AG04449 (cell line): ENCODE data around the gene PKLR.

Experiments
- CTCF ChIA-PET: fragments of 350-600 bp; formaldehyde crosslinking; extraction: SDS; loops from one replicate; lab custom pipeline; 2021; ENCODE audit warnings: antibody characterized with exemption; lab: Yijun Ruan, JAX
- POLR2A ChIA-PET: fragments of 400-600, 350-600 bp; formaldehyde crosslinking; extraction: SDS; loops from one replicate; lab custom pipeline; 2020; ENCODE audit warnings: antibody characterized with exemption, inconsistent platforms; lab: Yijun Ruan, JAX
- DNase-seq: peaks from one replicate; pipeline ENCODE4 v3.0.0-alpha.2; 2010; ENCODE audit warnings: low read depth, low spot score
- H3K4me3 ChIP-seq: 2 replicates; pipeline ENCODE4 v1.5.1; 2011; ENCODE audit warnings: low read depth, mild to moderate bottlenecking, control low read depth, low read length
- TF ChIP-seq, protein P1 (sequence below): IDR thresholded peaks from one replicate; pipeline ENCODE4 v1.5.1; 2011; ENCODE audit warnings: mild to moderate bottlenecking, moderate library complexity, low read length, control low read depth, inconsistent platforms; ENCODE audit not compliant: insufficient read depth; ENCODE audit errors: missing control alignments

The PKLR gene

DNA sequence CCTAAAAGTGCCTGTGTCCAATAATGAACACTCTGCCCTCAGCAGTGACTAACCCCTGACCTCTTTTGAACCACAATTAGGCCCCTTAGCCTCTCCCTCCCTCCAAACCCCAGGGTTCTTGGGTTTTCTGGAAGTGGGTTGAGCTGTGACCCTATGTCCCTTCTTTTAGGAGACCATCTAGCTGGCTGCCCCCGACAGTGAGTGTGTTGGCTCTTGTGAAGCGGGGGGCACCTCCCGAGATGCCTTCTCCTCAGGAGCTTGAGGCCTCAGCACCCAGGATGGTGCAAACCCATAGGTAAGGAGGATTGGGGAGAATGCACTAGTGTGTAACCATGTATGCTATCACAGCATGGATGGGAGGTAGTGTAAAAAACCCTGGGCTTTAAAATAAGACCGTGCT lies 26.7 kb upstream of the PKLR start:
- POLR2A ChIA-PET = no interaction called here
- TF ChIP-seq, protein P1, sequence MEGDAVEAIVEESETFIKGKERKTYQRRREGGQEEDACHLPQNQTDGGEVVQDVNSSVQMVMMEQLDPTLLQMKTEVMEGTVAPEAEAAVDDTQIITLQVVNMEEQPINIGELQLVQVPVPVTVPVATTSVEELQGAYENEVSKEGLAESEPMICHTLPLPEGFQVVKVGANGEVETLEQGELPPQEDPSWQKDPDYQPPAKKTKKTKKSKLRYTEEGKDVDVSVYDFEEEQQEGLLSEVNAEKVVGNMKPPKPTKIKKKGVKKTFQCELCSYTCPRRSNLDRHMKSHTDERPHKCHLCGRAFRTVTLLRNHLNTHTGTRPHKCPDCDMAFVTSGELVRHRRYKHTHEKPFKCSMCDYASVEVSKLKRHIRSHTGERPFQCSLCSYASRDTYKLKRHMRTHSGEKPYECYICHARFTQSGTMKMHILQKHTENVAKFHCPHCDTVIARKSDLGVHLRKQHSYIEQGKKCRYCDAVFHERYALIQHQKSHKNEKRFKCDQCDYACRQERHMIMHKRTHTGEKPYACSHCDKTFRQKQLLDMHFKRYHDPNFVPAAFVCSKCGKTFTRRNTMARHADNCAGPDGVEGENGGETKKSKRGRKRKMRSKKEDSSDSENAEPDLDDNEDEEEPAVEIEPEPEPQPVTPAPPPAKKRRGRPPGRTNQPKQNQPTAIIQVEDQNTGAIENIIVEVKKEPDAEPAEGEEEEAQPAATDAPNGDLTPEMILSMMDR = no peak
- no peak overlapping the region for H3K4me3 ChIP-seq
- CTCF ChIA-PET = interaction anchor here (1.1 to 13.1 kb wide), 3 partner anchors 76 to 203 kb away, joined by 4 to 253 read pairs (median 4); partner anchors contain the start of gene ENTREP3
- DNase-seq = no peak

DNA sequence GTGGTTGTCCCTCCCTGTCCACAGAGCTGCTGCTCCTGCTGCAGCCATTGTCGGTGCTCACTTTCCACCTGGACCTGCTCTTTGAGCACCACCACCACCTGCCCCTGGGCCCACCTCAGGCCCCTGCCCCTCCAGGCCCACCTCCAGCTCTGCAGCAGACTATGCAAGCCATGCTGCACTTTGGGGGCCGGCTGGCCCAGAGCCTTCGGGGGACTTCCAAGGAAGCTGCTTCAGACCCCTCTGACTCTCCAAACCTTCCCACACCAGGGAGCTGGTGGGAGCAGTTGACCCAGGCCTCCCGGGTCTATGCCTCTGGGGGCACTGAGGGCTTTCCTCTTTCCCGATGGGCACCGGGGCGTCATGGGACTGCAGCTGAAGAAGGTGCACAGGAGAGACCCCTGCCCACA lies 25.4 kb upstream of the PKLR start:
- ChIA-PET POLR2A (no interaction called here), CTCF (interaction anchor here (1.0 to 13.1 kb wide), 3 partner anchors 9 to 74 kb away, joined by 3 to 253 read pairs (median 3); partner anchors contain the start of gene ENTREP3)
- TF ChIP-seq, protein P1 = no peak
- H3K4me3 ChIP-seq = no peak overlapping the region
- no peak for DNase-seq

DNA sequence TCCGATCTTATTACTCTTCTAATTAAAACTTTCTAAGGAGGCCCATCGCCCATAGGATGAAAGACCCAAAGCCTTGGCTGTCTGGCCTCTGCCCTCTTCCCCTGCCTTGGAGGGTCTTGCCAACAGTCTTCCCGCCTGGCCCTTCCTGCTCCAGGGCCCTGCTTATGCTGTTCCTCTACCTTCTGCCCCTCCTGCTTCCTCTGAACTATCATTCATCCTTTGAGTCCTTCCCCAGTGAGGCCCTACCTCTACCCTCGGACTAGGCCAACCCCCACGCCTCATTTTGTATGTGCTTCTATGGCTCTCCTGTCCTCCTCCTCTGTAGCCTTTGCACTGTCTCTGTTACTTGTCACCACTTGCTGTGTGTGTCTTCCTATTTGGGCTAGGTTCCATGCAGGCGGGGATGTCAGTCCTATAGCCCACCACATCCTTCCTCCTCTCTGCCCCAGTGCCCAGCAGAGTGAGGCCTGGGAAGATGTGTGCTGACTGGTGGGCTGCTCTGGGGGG lies 24.8 kb upstream of the PKLR start:
- ChIA-PET CTCF (interaction anchor here (0.6 to 13.1 kb wide), 5 partner anchors 18 to 118 kb away, joined by 3 to 253 read pairs (median 3); partner anchors contain the start of genes ENTREP3 and MTX1), POLR2A (no interaction called here)
- no peak for DNase-seq
- TF ChIP-seq, protein P1 = no peak
- H3K4me3 ChIP-seq = no peak overlapping the region; the same call in 1 of the 2 replicates

- TF ChIP-seq, protein P1 = no peak
- no peak for DNase-seq
- POLR2A ChIA-PET = no interaction called here
- CTCF ChIA-PET = interaction anchor here (0.6 to 13.1 kb wide), 5 partner anchors 9 to 117 kb away, joined by 3 to 253 read pairs (median 3); partner anchors contain the start of genes ENTREP3 and MTX1
- H3K4me3 ChIP-seq = peak overlapping the region; percentile 84
These were observed 24.3 kb upstream of the PKLR start for GRCh38 chr1:155325603-155325893.

DNA sequence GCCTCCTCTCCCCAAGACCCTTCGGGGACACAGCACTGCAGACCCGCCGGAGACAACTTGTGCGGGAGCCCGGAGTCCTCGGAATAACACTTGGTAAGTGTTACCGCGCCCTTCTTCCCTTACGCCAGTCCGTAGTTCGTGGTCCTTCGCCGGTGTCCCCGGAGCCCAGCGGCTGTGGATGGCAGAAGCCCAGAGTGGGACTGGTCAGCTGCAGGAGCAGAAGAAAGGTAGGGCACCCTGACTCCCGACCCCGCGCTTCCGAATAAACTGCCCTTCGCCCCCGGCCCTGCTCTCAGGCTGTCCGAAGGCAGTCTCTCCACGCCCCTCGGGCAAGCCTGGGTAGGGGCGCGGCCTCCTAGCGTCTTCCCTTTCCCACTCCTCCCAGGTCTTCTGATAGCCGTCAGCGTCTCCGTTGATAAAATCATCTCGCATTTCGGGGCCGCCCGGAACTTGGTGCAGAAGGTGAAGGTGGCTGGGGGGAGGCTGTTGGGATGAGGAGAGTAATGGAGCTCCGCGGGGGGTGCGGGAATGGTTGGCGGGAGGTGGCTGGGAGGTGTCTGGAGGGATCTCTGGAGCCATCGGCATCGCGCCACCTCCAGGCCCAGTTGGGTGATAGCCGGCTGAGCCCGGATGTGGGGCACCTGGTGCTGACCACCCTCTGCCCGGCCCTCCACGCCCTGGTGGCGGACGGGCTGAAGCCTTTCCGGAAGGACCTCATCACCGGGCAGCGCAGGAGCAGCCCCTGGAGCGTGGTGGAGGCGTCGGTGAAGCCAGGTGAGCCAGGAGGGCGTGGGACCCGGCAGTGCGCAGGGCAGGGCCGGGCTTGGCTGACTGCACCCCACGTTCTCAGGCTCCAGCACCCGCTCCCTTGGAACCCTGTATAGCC lies 23.7 kb upstream of the PKLR start:
- H3K4me3 ChIP-seq = peak overlapping the region; percentile 84
- ChIA-PET CTCF (interaction anchor here (0.6 to 13.1 kb wide), 6 partner anchors 9 to 73 kb away, joined by 3 to 253 read pairs (median 4); partner anchors contain the start of gene ENTREP3), POLR2A (interaction anchor here (2.2 to 2.3 kb wide), 2 partner anchors 17 to 52 kb away, joined by 9 to 11 read pairs; partner anchors contain the start of genes CLK2 and FDPS)
- TF ChIP-seq, protein P1 = peak; percentile 64
- no peak for DNase-seq
